Epithelial cell of esophagus (primary cell): ENCODE measurements around the gene MALT1.
"Not testable (repeated sequence)": the region's sequence is repeated elsewhere in the genome, so short reads cannot be mapped to it uniquely, and the experiment has no call there.

Source experiments
- DNase-seq: peaks from one replicate; pipeline ENCODE4 v3.0.0; 2010; ENCODE audit warnings: low read depth
- H3K4me3 ChIP-seq: 2 replicates; pipeline ENCODE4 v1.5.1; 2011; ENCODE audit warnings: mild to moderate bottlenecking, low read length, control low read depth
- TF ChIP-seq, protein P1 (sequence below): IDR thresholded peaks from 2 replicates; pipeline ENCODE4 v1.5.1; 2011; ENCODE audit warnings: low read depth, mild to moderate bottlenecking, low read length, control low read depth, inconsistent platforms; ENCODE audit not compliant: insufficient read depth; ENCODE audit errors: missing control alignments

The MALT1 gene

DNA sequence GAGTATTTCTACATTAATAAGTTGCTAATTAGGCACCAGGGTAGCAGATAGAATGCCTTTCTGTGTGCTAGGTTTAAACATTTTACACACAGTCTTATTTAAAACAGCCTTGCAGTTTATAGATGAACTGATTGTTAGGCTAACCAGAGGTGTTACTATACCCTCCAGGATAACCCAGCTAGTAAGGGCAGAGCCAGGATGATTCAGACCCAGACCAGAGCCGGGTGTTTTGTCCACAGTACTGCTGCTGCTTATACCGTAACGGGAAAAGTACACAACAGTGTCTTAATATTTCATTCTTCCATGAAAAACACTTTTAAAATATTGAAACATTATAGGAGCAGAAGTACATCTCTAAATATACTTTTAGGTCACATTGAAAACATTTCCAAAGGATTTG, 82.7 kb downstream of the MALT1 start:
- H3K4me3 ChIP-seq: no peak overlapping the region
- DNase-seq: peak; percentile 57
- TF ChIP-seq, protein P1, sequence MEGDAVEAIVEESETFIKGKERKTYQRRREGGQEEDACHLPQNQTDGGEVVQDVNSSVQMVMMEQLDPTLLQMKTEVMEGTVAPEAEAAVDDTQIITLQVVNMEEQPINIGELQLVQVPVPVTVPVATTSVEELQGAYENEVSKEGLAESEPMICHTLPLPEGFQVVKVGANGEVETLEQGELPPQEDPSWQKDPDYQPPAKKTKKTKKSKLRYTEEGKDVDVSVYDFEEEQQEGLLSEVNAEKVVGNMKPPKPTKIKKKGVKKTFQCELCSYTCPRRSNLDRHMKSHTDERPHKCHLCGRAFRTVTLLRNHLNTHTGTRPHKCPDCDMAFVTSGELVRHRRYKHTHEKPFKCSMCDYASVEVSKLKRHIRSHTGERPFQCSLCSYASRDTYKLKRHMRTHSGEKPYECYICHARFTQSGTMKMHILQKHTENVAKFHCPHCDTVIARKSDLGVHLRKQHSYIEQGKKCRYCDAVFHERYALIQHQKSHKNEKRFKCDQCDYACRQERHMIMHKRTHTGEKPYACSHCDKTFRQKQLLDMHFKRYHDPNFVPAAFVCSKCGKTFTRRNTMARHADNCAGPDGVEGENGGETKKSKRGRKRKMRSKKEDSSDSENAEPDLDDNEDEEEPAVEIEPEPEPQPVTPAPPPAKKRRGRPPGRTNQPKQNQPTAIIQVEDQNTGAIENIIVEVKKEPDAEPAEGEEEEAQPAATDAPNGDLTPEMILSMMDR: no peak

DNA sequence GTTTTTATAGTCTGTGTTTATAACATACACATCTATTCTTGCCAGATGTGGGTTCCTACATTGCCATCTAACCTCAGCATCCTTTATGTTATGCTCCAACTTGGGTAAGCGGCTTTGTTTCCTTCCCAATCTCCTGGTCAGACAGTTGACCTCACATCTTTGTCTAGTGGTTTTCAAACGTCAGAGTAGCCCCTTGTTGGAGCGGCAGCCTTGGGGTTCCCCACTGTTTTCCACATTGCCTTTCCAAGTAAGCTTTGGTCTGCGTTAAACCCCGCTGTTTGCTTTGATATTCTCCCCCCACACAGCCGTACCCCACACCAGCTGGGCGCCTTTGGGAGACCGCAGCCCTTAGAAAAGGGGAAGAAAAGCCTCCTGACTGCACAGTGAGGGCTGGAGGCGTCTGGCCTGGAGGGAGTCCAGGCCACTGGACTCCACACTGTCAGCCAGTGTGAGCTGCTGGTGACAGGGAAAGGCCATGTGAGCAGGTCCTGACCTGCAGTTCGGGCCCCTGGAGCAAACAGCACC, 83.3 kb downstream of the MALT1 start:
- DNase-seq: no peak
- TF ChIP-seq, protein P1: no peak
- H3K4me3 ChIP-seq: no peak overlapping the region

DNA sequence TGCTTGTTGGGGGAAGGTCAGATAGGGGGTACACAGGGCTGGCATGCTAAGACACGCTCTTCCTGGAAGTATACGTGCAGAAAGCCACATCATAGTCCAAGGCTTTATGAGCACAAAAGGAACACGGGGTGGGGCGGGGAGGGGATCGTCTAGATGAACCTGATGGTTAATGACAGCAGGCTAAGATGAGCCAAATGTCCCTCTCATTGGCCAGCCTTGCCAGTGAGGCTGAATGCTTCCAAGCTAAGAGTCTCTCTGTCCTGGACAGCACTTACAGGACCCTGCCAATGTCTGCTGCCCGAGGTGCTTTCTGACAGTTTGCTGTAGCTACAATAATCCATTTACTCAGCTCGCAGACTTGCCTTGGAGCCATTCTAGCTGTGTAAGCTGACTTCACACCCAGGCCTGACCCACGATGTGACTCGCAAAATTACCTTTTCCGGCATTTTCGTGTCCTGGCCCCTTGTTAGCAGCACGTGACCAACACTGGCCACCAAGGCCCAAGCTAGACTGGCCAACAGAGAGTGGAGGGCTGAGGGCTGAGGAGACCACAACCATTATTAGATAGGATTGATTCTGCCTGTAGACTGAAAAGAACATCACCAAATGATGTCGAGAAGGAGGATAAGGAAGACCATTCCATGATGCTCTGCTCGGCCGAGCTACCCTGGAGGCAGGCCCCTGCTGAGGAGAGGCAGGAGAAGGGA, 84.2 kb downstream of the MALT1 start:
- TF ChIP-seq, protein P1: no peak
- DNase-seq: peak; percentile 60
- H3K4me3 ChIP-seq: no peak overlapping the region

DNA sequence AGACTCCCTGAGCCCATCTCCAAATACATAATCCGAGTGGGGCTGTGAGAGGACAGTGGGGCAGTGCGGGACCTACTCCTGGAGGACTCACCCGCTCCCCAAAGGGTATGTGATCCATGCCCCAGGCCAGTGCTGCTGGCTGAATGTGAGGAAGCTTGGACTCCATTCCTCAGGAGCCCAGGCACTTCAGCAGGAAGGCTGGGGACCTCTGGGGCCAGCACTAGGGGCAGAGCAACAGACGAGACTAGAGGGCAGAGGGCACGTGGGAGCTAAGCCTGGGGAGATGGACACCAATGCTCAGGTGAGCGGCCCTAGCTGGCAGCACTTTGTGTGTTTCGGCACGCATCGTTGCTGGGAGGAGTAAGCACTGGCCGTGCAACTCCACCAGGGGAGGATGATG, 84.9 kb downstream of the MALT1 start:
- no peak for DNase-seq
- H3K4me3 ChIP-seq: no peak overlapping the region
- TF ChIP-seq, protein P1: no peak

DNA sequence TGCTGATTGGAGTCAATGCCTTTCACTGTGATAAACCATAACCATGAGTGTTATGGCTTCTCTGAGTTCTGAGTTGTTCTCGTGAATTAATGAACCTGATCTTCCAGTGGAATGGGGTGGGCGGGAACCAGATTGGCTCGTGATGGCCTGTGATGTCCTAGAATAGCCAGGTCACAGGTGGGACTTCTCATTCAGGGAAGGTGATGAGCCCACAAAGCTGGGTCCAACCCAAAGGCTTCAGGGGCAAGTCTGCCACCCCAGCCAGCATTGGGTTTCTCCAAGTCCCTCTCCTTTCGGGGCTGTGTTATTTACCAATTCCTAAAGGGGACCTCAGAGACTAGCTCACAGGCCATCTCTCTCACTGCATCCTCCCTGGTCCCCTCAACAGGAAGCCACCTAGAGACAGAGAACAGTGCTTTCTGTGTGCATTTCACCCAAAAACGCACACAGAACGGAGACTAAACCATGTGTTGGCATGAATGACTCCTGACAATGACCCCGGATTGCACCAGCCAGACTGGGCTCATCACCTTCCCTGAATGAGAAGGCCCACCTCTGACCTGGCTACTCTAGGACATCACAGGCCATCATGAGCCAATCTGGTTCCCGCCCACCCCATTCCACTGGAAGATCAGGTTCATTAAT, 85.5 kb downstream of the MALT1 start:
- no peak for DNase-seq
- TF ChIP-seq, protein P1: no peak

DNA sequence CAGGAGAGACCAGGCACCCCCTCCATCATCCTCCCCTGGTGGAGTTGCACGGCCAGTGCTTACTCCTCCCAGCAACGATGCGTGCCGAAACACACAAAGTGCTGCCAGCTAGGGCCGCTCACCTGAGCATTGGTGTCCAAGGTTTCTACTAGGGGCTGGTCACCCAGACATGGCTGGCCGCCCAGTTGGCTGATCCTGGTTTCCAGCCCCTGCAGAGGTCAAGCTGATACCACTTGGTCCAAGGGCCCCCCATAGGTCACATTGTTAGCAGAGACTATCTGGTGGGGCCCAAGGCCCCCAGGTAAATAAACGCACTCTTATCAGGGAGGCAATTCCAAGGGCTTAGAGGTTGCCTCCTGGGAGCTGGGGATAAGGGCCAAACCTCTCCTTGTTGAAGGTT, 86.1 kb downstream of the MALT1 start:
- not testable (repeated sequence) for DNase-seq, H3K4me3 ChIP-seq

More for the DNA sequence above, 85.5 kb downstream of the MALT1 start:
- H3K4me3 ChIP-seq: no peak overlapping the region

- DNase-seq: no peak
- H3K4me3 ChIP-seq: no peak overlapping the region
- TF ChIP-seq, protein P1: no peak
These were observed 86.8 kb downstream of the MALT1 start for GRCh38 chr18:58758046-58758445.
